NOMO-1 (cell line): ENCODE results near the gene ODAD3.

Experiments
- DNase-seq, 2 experiments: peaks; one replicate each; lab custom pipeline; 2025; ENCODE audit not compliant: unreplicated experiment in 2 of 2; lab: John Stamatoyannopoulos, UW

Gene ODAD3

DNA sequence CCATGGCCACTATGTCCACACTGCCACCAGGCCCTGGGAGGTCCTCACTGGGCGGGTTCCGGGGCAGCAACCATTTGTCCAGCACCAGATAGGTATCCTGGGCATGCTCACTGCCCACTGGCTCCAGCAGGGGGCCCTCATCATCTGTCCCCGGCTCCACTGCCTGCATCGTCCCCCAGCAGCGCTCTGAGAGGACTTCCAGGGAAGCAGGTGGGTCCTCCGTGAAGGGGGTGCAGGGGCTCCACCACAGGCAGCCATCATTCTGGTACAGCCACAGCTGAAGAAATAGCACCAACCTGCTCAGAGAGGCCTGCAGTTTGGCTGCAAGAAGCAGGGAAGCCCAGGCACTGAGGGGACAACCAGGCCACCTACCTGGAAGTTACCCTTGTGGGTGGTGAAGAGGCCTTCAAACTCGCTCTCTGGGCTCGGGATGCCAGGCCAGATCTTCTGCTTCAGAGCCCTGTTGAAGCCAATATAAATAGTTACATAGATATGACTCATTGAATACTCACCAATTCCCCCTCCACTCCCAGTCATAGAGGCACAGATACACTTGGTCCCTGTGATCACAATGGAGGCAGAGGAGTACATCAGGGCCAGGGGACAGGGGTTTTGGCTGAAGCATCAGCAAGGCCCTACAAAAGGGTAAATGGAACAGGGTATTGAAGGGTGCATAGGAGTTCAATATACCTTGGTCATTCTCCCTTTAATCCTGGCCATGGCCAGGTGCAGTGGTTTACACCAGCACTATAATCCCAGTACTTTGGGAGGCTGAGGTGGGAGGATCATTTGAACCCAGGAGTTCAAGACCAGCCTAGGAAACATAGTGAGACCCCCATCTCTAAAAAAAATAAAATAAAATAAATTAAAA lies 56.4 kb downstream of the ODAD3 start:
- no peak for DNase-seq

DNA sequence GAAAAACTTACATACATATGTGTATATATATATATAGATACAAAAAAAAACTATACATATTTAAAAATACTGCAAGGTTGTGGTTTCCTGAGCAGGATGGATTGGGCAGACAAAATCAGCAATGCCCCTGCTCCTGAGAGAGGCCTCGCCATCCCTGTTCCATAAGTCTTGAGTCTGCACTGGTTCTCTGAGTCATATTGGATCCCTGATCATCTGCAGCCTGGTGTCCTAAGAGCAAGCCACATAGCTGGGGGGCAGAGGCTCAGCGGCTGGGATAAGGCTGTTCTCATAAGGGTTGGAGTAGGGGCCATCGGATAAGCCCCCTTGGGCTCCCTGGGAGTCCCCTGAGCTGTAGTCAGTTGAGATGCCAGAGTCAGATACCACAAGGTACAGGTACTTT lies 57.2 kb downstream of the ODAD3 start:
- DNase-seq: no peak

DNA sequence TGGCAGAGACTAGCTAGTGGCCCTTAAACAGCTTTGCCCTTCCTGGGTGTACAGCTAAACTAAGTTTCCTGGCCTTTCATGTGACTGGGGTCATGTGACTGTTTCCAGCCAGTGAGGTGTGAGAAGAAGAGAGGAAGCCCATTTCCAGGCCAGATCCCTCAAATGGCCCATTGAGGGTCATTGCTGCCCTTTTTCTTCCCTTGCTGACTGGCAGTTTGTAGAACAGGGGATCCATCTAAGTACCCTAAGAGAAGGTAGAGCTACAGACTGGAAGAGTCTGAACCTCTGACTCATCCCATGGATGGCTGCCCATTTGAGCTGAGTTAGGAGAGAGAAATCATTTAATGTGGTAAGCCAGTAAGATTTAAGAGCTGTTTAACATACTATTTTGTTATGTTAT lies 57.7 kb downstream of the ODAD3 start:
- DNase-seq: peak in 1 of 2 experiments; percentile 19

DNA sequence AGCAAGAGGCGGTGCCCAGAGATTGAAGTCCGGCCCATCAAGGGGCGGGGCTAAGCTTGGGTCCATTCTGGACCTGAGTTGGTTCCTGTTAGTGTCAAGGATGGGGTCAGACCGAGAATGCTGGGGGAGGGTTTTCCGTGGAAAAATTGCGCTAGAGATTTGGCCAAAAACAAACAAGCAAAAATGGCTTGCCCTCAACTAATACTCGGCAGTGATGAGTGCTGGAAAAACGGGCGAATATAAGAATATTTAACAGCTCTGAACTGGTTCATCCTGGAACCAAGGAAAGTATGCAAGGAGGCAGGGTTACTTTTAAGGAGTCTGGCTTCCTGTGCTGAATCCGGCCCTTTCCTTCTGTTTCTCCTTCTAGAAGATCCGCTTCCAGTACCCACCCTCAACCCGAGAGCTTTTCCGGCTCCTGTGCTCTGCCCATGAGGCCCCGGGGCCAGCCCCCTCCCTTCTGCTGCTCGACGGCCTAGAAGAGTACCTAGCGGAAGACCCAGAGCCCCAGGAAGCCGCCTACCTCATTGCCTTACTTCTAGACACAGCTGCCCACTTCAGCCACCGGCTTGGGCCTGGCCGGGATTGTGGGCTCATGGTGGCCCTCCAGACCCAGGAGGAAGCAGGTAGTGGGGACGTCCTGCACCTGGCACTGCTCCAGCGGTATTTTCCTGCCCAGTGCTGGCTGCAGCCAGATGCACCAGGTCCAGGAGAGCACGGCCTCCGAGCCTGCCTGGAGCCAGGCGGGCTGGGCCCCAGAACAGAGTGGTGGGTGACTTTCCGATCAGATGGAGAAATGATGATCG lies 59.6 kb downstream of the ODAD3 start:
- DNase-seq: peak; percentile 53 to 56

DNA sequence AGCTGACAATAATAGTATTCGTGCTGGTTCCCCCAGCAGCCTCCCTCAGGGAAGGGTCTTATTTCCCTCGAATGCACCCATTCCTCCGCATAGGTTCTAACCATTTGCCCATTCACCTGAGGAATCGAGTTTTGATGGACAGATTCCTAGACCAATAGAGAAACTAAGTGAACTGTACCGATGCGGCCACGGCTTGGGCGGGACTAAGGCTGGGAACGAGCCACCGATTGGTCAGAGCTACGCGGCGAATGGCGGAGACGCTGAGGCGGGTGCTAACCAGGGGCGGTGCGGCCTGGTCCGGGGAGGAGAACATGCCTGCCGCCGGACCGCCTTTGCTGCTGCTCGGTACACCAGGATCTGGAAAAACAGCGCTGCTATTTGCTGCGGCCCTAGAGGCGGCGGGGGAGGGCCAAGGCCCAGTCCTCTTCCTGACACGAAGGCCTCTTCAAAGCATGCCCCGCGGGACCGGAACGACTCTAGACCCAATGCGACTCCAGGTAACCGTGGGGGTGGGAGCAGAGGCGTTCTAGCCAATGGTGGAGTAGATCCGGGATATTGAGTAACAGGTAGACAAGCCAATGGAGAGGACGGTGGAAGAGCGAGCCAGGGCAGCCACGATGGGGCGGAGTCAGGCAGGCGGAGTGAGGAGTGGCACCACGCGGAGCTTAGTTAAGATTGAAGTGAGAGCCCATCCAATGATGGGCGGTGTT lies 60.3 kb downstream of the ODAD3 start, which contains the start of gene SWSAP1:
Gene SWSAP1 (plus strand): TSS at position 234 of the 710 bp plus-strand sequence. CDS start 15 bp downstream, at position 249.
- DNase-seq: peak; percentile 99 to 100

DNA sequence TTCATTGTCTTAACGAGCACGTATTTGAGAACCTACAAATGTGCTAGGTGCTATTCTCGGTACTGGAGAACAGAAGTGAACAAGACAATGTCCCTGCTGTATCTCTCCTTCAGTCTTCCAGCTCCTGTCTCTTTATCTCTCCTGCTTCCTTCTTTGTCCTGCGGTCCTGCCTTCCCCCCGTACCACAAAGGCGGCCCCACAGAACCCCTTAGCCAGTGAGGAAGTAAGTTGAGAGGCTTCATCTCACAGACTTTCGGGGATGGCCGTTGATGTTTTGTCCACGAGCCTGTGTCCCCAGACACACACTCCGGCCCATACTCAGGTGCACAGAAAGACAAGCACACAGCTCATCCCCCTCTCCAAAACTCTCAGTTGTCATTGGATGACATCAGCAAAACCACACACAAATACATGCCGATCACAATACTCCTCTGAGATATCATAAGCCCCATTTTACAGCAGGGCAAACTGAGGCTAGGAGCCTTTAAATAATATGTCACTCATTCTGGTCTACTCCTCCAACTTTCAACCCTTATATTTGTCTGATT lies 61.0 kb downstream of the ODAD3 start:
- peak; percentile 38 to 54 for DNase-seq

DNA sequence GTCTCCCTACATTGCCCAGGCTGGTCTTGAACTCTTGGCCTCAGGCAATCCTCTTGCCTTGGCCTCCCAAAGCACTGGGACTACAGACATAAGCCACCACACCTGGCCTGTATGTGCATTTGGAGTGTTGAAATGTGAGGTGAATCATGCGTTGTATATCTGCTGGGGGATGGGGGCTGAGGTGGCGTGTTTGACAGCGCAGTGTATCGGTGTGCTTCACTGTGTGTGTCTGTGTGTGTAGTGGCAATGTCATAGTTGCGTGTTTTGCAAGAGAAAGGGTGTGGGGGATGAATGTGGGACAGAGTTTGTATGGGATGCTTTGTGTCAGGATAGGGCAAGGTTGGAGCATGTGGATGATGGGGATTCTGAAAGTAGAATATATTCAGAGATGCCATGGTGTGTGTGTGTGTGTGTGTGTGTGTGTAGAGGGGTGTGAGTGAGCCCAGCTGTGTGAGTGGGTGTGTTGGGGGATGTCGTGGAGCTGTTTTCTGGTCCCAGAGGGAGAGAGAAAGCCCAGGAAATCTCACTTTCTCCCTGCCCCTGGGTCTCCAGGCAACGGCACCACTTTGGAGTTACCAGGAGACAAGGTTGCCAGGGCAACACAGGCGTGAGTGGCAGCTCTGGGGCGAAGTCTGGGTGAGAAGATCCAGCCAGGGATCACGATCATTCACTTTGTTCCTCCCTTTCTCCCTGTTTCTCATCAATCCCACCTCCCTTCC lies 61.6 kb downstream of the ODAD3 start:
- peak in 1 of 2 experiments; percentile 54 for DNase-seq

DNA sequence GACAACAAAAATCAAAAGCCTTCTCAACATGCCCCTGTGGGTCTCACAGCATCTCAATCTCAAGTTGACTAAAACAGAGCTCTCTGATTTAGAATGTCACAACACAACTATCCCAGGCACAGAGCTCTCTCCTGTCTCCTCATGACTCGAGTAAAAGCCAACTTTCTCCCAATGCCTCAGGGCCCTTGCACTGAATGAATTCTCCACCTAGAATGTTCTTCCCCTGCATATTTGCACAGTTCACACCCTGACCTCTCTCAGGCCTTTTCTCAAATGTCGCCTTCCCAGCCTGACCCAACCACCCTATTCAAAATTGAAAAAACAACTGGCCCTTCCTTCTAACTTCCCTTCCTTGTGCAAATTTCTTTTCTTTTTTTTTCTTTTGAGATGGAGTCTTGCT lies 64.2 kb downstream of the ODAD3 start:
- no peak for DNase-seq
